Middle frontal gyrus (tissue), 1 donor: ENCODE results near the gene TPH1.

Experiments used
- DNase-seq: peaks from one replicate; pipeline ENCODE4 v3.0.0-alpha.2; 2015; ENCODE audit warnings: low spot score; ENCODE audit errors: extremely low spot score

Gene TPH1

DNA sequence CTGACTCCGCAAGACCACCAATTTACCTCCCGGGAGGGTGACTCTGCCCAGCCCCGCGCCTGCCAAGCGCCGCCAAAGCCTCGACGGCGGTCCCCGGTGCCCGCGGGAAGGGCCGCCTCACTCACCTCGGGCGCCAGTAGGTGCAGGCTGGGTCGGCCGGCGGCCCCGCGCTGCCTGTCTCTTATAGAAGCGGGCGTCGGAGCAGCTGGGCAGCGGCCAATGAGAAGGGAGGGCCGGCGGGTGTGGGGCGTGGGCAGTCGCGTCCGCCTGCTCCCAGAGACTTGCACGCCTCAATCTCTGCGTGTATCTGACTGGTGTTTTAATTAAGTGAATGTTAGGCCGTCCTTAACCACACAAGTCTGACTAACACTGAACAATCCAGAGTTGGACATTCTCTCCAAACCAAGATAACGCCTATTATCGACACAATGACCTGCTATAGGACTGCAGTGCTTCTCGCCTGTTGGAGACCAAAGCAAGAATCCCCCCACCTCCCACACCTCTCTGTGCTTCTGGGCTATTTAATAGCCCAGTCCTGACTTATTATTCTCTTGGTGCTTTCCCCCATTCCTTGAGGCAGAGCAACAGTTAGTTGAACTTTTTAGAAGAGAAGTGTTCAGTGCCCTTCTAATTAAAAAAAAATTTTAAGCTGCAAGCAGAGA, at the start of gene TPH1:
Gene TPH1 (minus strand): TSS at position 154 of the 662 bp plus-strand sequence. CDS start 5,507 bp downstream, outside the sequence.
- DNase-seq: no peak

DNA sequence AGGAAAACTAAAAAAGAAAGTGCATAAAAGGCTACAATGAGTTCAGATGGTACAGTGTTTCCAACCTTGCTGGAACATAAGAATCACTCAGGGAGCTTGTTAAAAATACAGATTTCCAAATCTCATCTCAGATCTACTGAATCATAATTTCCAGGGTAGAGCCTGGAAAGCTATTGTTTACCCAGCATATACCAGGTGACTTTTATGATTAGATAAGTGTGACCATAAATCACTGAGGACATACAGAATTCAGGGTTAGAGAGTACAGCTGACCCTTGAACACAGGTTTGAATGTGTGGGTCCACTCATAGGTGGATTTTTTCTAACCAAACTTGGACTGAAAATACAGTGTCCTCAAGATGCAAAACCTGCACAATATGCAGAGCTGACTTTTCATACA, 47.9 kb upstream of the TPH1 start:
- no peak for DNase-seq

DNA sequence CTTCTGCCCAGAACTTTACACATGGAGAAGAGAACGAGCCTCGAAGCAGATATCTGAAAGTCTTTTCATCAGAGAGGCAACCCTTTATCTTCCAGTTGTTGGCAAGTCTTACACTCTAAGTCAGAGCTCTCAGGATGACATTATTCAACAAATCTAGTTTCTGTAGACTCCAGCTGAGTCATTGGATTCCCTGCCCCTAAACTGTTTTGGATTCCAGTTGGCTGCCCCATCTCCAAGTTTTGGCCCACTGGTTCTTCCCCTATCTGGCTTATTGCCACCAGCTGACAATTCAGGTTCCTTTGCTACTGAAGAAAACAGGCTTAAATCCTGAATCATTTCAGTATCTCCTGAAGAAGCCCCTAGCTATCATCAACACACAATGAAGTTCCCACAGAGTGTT, 45.7 kb upstream of the TPH1 start:
- DNase-seq: no peak

DNA sequence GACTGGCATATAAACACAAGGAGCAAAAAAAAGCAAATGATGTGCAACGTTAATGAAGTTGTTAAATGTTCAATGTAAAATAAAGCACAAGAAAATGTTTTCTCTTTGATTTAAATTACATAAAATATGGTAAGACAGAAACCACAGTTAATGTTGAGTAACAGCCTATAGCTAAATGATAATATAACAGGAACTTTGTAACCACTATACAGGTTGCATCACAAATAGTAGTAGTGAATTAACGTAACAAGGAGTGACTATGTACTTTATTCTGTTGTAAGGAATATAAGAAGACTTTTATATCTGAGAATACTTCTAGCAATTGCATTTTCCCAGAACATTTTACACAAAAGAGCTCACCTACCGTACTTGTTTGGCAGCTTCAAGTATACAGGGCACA, 42.9 kb upstream of the TPH1 start:
- no peak for DNase-seq

DNA sequence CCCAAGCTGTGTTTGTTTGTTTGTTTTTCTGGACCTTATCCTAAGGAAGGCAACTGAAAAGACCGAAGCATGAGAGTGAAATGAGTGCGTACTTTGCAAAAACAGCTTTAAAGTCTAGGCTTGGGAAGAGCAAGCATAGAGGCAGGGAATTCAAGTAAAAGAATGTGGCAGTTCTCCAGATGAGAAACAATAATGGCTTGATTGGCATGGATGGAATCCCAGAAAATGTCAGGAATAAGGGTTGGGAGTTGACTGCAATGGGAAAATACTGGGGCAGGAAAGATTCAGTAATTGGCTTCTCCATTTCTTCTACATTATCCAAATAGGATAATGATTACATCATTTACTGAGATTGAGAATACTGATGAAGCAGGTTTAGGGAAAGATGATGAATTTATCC, 42.3 kb upstream of the TPH1 start:
- DNase-seq: no peak

DNA sequence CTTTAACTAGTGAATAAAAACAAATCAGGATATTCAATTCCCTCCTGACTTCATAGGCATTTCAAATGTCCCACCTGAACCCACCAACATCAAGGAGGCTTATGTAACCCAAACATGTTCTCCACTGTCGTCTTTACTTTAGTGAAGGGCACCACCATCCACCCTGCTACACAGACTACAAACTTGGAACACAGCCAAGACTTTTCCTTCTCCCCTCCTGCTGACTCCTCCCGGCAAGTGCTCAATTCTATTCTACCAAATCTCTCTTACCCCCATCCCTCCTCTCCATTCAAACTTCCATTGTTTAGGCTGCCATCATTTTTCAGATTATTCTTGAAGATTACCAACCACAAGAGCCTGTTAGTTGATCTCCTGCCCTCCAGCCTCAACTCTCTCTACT, 35.5 kb upstream of the TPH1 start:
- no peak for DNase-seq

DNA sequence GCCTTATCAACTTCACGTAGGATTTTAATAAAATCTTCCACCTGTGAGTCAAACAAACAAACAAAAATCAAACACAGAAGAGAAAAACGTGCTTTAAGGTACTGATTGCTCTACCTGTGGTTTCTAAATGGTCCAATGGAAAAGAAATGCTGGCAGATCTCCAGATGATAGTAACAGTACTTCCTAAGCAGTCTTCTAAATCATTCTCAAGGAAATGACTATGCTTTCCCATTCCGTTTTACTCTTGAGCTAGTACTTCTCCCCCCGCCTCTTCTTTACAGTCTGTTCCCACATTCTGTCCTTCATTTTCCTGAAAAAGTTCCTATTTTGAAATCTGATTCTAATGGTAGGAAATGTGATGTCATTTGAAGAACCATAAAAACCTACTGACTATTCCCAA, 34.4 kb upstream of the TPH1 start:
- no peak for DNase-seq

DNA sequence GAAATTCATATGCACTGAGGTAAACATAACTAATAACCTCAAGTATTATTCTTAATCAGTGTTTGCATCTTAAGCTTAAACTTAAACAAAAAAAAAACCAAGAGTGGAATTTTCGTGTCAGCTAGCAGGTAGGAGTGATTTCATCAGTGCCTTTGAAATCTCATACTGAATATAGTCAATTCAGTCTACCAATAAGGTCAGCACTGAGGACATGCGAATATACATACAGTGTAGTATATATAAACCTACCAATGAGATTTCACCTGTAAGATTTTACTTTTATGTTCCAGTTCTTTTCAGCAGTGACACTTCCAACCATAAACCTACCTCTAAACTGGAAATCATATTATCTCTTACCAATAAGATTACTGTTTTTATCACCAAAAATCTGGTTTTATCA, 32.8 kb upstream of the TPH1 start:
- no peak for DNase-seq

DNA sequence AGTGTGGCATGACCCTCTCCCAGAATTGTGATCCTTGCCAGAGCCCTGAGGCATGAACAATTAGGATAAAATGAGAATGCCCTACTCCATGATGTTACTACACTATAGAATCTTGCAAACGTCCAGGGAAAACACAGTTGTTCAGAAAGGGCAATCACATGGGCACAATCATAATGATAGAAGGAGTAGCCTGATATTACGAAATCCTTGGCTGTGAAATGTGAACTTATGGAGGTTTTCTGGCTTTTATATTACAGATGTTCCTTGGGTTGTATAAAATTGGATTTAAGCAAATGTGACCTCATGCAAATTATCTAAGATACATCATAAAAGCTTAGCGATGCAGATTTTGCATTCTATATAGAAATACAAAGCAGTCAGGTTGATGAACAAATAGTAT, 29.4 kb upstream of the TPH1 start:
- DNase-seq: no peak

DNA sequence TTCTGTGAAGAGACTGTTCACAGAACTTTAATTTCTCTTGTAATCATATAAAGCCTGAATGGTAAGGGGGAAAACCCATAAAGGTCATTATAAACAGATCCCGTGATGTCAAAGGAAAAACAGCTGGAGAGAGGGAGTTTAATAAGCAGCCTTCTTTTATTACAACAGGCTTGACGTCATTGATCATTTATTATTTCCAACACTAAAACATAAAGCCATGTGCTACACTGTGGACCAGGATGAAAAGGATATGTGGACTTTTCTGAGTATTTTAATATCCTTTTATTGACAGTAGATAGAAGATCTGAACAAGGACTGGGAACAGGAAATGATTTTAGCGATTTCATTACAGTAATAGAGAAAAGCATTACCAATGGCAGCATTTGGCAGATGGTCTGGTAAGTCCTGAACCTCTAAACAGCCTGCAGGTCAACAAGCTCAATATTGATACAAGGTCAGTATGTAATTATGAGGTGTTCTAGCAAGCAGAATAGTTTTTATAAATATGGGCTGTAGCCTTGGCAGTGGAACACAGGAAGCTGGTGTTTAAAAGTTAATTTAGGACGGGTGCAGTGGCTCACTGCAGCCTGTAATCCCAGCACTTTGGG, 25.1 kb upstream of the TPH1 start:
- DNase-seq: no peak

DNA sequence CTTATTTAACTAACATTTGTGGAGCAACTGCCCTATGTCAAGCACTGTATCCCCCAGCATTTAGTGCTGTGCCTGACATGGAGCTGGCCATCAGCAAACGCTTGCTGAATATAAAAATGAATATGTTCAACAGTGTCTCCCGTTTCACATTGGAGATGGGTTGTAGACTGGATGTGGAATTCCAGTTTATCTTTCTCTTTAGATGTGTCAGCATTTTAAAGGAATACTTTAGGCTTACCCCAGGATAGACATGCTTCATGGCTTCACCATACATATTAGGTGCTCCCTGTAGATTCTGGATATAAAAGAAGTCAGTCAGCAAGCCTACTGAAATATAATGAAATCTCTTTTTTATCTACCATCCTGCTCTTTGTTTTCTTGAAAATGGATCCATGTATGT, 21.3 kb upstream of the TPH1 start:
- DNase-seq: no peak

DNA sequence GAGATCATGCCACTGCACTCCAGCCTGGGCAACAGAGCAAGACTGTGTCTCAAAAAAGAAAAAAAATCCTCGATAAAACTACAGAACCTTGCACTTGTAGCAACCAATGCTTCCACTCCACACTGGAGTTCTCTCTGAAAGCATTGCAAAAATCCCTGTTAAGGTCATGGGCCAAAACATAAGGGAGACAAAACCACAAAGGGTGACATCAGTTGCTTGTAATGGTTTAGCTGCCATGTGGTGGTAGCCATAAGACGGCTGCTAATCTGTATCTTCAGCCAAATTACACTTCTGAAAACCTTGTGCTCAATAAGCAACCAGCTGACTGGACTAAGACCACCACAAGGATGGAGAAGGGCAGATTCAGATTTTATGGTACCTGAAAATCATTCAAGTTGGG, 20.6 kb upstream of the TPH1 start:
- DNase-seq: no peak

DNA sequence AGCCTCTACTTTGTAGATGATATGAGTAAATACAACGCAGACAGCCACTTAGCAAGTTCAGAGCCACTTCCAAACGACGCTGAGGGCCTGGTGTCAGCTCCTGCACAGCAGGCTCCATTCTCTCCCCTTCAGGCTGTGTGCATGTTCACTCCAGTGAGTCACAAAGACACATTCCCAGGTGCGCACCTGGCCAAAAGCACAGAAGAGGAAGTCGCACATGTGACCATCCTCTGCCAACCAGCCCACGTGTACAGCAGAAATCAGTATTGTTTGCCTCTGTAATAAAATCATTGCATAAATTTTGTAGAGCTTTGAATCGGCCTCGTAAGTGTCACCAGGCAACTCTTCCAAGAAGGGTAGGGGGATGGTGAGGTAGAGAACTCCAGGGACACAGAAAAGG, 19.5 kb upstream of the TPH1 start:
- DNase-seq: no peak

DNA sequence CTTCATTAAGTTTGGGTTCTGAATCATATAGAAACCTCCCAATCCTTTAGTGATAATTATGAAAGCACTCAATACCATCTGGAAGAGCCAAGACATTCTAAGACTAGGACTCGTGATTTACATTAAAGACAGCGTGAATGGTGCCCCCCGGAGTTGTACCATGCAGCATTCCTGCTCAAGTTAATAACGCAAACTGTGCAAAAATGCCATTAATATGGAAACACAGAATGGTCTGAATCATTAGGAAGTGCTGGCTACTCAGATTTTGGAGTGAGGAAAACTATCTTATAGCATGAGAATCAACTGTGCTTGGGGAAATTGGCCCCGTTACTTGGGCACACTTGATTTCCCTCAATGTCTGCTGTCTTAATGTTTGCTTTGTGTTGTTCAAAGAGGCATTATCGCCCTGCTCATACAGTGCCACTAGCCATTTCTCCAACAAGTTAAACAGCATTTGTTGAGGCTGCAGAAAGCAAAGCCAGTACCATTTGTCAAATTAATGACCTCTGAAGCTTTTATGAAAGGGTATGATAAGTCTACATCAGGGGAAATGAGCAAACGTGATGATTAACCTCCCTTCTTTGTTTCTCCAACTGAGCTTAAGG, 18.5 kb upstream of the TPH1 start:
- DNase-seq: no peak

DNA sequence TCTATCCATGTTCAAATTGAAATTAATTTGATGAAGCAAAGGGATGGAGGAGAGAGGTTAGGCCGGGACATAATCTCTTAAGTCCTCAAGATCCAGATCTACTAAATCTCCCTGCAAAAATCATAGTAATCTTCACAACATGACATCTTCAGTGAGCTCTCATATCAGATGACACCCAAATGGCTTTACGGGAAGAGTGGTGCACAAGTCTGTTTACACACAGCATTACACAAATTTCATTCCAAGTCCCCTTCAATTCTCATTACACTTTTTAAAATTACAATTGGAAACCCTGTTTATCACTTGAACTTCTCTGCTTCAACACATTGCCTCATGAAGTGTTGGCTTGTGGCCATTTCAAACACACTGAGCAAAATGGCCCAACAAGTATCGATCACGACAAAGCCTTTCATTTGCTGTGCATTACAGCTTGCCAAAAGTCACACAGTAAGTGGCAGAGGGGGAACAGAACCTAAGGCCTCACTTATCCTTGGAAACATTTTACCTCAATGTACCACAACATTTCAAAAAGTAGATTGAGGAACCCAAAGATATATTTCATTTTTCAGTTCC, 17.9 kb upstream of the TPH1 start:
- no peak for DNase-seq

DNA sequence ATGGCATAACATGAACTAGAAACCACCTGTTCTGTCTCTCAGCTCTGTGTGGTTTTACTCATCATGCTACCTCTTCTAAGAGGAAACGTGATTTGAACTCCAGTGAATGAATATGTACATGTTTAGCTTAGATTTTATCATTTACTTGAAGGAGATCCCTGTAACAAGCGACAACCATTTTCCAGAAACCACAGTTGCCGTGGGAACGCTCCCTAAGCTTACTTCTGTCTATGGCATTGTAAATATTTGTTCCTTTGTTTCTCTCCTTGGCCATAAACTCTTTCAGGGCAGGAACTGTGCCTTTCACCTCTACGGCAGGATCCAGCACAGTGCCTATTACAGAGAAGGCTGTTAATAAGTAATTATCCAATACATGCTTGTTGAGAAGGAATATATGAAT, 17.1 kb upstream of the TPH1 start:
- DNase-seq: no peak

DNA sequence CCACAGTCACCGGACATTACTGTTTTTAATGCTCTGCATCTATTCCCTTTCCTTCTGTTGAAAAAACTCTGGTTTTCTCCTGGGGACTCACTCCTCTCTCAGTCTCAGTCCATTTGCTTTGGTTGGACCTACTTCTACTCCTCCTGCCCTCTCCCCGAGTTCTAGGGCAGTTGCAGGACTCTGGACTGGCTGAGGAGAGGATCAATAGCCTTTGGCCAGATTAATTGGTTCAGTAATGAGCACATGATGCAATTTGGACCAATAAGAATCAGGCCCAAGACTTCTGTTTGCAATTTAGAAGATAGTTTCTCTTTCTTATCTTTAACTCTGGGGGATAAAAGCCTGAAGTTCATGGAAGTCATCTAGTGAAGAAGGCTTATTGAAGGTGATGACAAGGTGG, 15.3 kb upstream of the TPH1 start:
- no peak for DNase-seq

DNA sequence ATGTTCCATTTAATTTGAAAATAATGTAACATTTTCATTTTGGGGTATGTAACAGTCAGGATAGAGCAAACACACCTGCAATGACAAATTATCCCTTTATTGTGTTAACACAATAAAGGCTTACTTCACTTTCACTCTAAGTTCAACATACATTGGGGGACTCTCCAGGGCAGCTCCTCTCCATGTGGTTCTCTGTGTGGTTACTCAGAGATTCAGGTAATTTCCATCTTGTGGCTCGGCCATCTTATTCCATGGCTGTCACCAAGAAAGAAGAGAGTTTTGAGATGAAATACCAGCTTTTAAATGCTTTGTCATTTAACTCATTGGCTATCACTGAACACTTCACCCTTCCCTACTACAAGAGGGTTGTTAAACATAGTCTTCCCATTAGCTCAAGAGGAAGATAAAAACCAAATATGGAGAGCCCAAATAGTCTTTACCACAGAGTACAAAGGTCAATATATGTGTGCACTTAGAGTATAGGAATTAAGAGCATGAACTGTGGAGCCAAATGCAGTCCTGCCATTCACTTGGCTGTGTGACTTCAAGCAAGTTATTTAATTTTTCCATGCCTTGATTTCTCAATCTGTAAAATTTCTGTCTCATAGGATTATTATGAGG, 10.6 kb upstream of the TPH1 start:
- no peak for DNase-seq

DNA sequence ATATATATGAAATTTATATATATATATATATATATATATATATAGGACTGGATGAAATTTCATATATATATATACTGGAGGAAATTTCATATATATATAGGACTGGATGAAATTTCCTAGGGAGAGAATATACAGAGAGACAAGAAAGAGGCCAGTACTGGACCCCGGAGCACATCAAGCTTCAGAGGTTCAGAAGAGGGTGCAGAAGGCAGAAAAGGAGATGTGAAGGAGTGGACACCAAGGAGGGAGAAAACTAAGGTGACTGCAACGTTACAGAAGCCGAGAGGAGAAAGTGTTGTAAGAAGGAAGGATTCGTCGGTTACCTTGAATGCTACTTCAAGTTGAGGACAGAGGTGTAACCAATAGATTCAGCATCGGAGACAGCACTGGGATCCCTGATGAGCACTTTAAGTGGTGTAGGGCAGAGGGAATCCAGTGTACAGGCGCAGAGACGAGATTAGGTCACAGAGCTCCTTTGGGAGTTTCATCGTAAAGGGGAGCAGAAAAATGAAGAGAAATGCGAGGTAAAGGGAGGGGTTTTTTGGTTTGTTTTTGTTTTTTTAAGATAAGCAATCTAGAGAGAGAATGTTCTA, 8.5 kb upstream of the TPH1 start:
- no peak for DNase-seq

DNA sequence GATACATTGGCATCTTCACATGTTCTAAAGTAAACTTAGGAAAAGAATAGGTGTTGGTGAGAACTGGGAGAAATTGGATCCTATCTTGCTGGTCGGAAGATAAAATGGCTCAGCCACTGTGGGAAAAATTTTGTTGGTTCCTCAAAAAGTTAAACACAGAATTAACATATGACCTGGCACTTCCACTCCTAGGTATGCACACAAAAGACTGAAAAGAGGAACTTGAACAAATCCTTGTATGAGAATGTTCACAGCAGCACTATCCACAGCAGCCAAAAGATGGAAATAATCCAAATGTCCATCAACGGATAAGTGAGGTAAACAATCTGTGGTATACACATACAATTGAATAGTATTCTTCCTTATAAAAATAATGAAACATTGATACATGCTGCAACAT, 4.8 kb upstream of the TPH1 start:
- no peak for DNase-seq

DNA sequence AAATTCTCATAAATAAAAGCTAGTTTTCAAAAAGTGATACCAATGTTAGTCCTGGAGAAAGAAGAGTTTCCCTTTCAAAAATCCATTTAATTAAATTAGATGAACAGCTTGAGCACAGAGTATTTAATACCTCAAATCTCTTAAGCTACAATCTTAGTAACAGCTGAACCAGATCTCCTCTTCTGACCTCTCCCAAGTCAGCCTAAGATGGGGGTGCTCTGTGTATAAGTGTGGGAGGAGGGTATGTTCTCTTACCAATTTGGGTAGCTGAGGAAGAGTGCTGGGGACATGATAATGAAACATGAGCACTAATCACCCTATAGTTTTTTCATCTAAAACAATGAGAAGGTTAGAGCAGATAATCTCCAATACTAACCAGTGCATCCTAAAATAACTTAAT, 9.6 kb downstream of the TPH1 start:
- no peak for DNase-seq

DNA sequence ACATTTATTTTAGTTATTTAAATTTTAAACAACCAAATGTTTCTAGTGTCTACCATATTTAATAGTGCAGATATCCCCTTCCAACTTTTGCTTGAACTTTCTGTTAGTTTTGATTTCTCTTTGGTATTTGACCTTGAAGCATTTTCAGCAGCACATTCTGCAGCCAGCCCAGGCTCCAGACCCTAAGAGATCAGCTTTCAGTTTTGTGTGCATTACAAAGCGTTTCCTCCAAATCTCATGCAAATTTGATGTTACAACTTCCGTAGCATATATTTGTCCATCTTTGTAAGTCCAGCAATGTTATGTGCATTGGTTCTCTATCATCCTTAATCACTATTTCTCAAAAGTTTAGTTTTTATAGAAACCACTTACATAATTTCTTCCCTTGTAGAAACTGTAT, 18.6 kb downstream of the TPH1 start:
- DNase-seq: no peak
